NT2/D1 (cell line): ENCODE data around the gene TCERG1L.
"Not testable (repeated sequence)": the region's sequence is repeated elsewhere in the genome, so short reads cannot be mapped to it uniquely, and the experiment has no call there.

Source experiments
- DNase-seq: peaks from one replicate; pipeline ENCODE4 v3.0.0-alpha.2; 2011; ENCODE audit warnings: low read depth, low spot score
- H3K27me3 ChIP-seq: 2 replicates; pipeline ENCODE4 v1.6.0; 2011; ENCODE audit warnings: mild to moderate bottlenecking; ENCODE audit not compliant: insufficient read length, insufficient read depth
- H3K36me3 ChIP-seq: 2 replicates; pipeline ENCODE4 v1.6.1; 2011; ENCODE audit warnings: mild to moderate bottlenecking, low read length, mixed read lengths; ENCODE audit not compliant: insufficient read depth, insufficient read length
- H3K4me1 ChIP-seq: 2 replicates; pipeline ENCODE4 v1.5.1; 2011; ENCODE audit not compliant: insufficient read depth, insufficient read length
- H3K4me3 ChIP-seq: 2 replicates; pipeline ENCODE4 v1.5.1; 2011; ENCODE audit warnings: low read depth; ENCODE audit not compliant: insufficient read length
- H3K9ac ChIP-seq: 2 replicates; pipeline ENCODE4 v1.6.0; 2011; ENCODE audit warnings: low read depth; ENCODE audit not compliant: insufficient read length
- H3K9me3 ChIP-seq: 2 replicates; pipeline ENCODE4 v1.5.1; 2011; ENCODE audit warnings: mild to moderate bottlenecking, low read length; ENCODE audit not compliant: insufficient read depth
- SUZ12 ChIP-seq: IDR thresholded peaks from 2 replicates; pipeline ENCODE4 v1.6.1; 2011; ENCODE audit not compliant: insufficient read length, insufficient read depth; ENCODE audit errors: extremely low read depth
- YY1 ChIP-seq: IDR thresholded peaks from 2 replicates; pipeline ENCODE4 v1.6.1; 2011; ENCODE audit not compliant: insufficient read length, insufficient read depth
- ZNF274 ChIP-seq: IDR thresholded peaks from 2 replicates; pipeline ENCODE4 v1.6.1; 2011; ENCODE audit warnings: mild to moderate bottlenecking, low read depth, low read length

Gene TCERG1L

DNA sequence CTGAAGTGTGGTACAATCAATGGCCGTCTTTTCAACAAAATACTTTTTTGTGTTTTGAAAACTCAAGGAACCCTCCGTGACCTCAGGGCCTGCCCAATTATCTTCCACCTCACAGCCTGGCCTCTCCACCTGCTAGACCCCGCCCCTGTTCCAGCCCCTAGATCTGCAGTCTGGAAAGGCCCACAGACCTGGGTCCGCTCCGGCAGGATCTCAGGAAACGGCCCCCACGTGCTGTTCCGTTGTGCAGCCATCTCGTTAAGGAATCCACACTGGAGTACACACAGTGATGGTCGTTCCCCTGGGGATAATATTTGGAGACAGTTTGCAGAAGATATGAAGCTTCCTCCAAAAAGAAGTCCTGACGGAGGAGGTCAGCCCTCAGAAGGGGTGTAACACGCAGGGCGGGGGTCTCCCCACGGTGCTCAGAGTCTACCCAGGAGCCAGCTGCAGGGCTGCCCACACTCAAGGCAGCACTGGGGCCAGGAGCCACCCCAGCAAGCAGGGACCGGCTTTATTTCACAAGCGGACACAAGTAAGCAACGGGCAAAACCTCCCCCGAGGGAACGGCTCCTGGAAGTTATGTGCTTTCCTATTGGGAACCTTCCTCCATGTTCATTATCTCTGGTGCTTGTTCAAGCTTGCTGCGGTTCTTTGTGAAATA, 73.4 kb downstream of the TCERG1L start:
- Histone ChIP-seq H3K4me3 (no peak overlapping the region), H3K9me3 (peaks cover 6% of the 10 kb centered on the region; the same call in 1 of the 2 replicates), H3K27me3 (no peaks in the 10 kb centered on the region), H3K36me3 (no peaks in the 10 kb centered on the region), H3K9ac (no peak overlapping the region), H3K4me1 (no peaks in the 10 kb centered on the region)
- no peak for DNase-seq
- TF ChIP-seq ZNF274 (no peak), YY1 (no peak), SUZ12 (no peak)

DNA sequence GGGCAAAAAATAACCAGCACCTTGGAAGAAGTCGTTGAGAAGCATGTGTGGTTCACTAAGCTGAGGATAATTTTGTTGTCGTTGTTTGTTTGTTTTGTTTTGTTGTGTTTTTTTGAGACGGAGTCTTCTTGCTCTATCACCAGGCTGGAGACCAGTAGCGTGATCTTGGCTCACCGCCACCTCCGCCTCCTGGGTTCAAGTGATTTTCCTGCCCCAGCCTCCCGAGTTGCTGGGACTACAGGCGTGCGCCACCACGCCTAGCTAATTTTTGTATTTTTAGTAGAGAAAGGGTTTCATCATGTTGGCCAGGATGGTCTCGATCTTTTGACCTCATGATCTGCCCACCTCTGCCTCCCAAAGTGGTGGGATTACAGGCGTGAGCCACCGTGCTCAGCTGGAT, 76.9 kb downstream of the TCERG1L start:
- not testable (repeated sequence) for H3K36me3 ChIP-seq, DNase-seq, H3K9me3 ChIP-seq, H3K4me1 ChIP-seq, H3K27me3 ChIP-seq, H3K4me3 ChIP-seq, H3K9ac ChIP-seq

DNA sequence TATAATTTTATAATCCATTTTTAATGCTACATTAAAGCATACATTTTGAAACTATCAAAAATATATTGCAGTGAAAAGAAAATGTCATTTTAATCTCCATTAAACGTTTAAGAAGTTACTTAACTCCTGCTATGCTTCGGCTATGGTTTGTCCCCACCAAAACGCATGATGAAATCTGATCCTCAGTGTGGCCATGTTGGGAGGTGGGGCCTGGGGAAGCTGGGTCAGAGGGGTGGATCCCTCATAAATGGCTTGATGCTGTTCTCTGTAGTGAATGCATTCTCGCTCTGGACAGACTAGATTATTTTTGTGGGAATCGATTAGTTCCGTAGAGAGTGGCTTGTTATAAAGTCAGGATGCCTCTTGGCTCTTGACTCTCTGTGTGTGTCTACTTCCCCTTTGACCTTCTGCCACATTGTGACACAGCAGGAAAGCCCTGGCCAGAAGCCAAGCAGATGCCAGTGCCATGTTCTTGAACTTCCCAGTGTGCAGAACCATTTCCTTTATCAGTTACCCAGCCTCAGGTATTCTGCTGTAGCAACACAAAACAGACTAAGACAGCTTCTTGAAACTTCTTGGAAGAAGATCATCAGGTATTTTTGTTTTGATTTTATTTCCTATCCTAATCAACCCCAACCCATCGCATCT, 77.8 kb downstream of the TCERG1L start:
- peaks cover 6% of the 10 kb centered on the region; the same call in 1 of the 2 replicates for H3K9me3 ChIP-seq
- H3K4me1 ChIP-seq, result peaks cover 3% of the 10 kb centered on the region
- no peaks in the 10 kb centered on the region for H3K36me3 ChIP-seq
- no peak for DNase-seq
- H3K27me3 ChIP-seq, result no peaks in the 10 kb centered on the region
- TF ChIP-seq SUZ12 (no peak), YY1 (no peak), ZNF274 (no peak)
- no peak overlapping the region for H3K4me3 ChIP-seq
- H3K9ac ChIP-seq, result no peak overlapping the region

DNA sequence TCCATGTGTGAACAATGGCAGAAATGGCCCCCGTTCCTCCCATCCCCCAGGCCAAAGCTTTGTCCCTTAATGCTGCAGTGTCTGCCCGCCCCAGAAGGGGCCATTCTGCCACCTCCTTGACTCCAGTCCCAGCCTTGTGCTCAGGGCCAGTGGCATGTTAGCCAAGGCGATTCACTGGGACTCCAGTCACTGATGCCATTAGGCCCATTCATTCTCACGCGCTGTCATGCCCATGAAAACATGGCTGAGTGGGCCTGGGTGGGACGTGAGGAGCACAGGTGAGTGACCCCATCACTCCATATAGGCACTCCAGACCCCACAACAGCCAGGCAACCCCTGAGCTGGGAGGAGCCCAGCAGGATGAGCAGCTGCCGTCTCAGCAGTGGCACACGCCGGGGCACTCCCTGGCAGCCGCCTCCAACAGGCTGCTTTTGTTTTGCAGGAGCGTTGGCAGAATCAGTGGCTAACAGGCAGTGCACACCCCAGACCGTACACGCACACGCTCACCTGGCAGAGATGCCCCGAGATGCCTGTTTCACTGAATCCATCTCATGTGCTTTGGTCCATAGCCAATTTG, 79.5 kb downstream of the TCERG1L start:
- no peak overlapping the region for H3K9ac ChIP-seq
- H3K27me3 ChIP-seq, result no peaks in the 10 kb centered on the region
- TF ChIP-seq YY1 (no peak), SUZ12 (no peak), ZNF274 (no peak)
- H3K4me3 ChIP-seq, result no peak overlapping the region
- H3K4me1 ChIP-seq, result peaks cover 3% of the 10 kb centered on the region
- no peak for DNase-seq
- no peaks in the 10 kb centered on the region for H3K36me3 ChIP-seq
- peaks cover 6% of the 10 kb centered on the region; the same call in 1 of the 2 replicates for H3K9me3 ChIP-seq

DNA sequence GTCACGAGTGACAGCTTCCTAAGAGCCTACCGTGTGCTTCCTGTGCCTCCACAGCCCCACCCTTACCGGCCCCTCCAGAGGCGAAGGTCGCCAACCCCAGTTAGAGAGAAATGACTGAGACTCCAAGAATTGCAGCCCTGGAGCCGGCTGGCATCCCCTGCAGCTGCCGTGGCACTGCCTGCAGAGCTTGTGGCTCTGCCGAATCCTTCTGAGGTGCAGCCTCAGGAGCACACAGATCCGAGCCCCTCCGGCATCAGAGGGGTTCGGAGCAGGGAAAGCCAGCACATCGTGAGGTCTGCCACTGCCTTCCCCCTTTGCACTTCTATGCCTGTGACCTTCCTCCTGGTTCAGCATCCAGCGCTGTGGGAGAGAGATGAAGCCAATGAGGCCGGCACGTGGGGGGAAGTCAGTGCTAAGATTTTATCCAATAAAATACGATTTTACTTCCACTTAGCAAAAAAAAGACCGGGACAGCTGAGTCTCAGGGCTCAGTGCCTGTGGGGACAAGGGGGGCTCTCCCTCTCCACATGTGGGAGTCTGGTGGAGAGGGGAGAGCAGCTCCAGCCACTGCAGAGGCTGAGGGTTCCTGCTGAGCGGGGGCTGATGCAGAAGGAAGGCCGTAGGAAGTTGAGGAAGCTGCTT, 80.1 kb downstream of the TCERG1L start:
- peaks cover 6% of the 10 kb centered on the region; the same call in 1 of the 2 replicates for H3K9me3 ChIP-seq
- H3K9ac ChIP-seq, result no peak overlapping the region
- no peak for DNase-seq
- H3K27me3 ChIP-seq, result no peaks in the 10 kb centered on the region
- TF ChIP-seq ZNF274 (no peak), SUZ12 (no peak), YY1 (no peak)
- no peaks in the 10 kb centered on the region for H3K36me3 ChIP-seq
- no peak overlapping the region for H3K4me3 ChIP-seq
- peaks cover 3% of the 10 kb centered on the region for H3K4me1 ChIP-seq

DNA sequence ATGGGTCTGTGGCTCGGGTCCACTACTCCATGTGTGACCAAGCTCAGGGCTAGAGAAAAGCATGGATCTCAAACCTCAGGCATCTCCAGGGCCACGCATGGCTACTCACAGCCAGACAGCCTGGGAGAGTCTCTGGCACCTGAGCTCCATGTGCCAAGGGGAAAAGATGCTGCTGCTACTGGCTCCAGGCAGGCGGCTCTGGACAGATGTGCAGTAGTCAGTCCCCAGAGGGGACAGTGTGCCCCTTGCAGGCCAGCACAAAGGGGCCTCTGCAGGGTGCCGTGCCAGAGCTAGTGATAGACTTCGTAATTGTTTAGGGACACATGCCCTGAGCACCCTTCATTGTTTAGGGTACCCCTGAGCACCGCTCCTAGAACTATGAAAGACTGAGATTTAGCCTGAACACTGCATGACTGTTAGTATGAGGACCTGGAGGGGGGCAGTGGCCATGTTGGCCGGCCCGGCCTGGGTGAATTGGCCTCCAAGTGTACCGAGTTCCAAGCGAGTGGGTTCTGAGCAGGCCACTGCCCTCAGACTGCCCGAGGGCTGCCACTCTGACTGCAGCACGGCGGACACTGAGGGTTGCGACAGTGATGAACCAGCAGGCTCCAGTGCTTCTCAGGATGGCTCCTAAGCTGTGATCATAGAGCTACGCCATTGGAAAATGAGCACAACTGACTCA, 80.7 kb downstream of the TCERG1L start:
- no peaks in the 10 kb centered on the region for H3K27me3 ChIP-seq
- H3K4me1 ChIP-seq, result peaks cover 3% of the 10 kb centered on the region
- H3K4me3 ChIP-seq, result no peak overlapping the region
- H3K9ac ChIP-seq, result no peak overlapping the region
- peaks cover 6% of the 10 kb centered on the region; the same call in 1 of the 2 replicates for H3K9me3 ChIP-seq
- DNase-seq, result no peak
- TF ChIP-seq ZNF274 (no peak), SUZ12 (no peak), YY1 (no peak)
- no peaks in the 10 kb centered on the region for H3K36me3 ChIP-seq

DNA sequence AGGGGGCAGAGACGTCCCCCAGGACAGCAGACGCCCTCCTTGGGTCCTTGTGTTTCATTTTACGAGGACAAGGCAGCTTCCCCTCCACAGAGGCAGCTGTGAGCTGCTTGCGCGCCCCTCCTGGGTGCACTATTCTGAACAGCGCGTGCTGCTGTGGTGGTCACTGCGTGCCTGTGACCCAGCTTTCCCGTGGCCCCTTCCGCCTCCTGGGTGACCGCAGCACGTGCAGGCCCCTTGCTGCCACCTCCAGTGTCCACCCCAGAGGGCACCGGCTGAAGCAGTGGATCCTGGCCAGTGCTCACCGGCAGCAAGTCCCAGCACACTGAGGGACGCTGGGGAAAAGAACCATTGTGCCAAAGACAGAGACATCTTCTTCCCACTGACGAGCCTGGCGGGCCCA, 81.4 kb downstream of the TCERG1L start:
- Histone ChIP-seq H3K36me3 (no peaks in the 10 kb centered on the region), H3K9ac (no peak overlapping the region), H3K9me3 (peaks cover 6% of the 10 kb centered on the region; the same call in 1 of the 2 replicates), H3K4me3 (no peak overlapping the region), H3K4me1 (peaks cover 3% of the 10 kb centered on the region), H3K27me3 (no peaks in the 10 kb centered on the region)
- TF ChIP-seq YY1, result no peak
- TF ChIP-seq ZNF274, result no peak
- no peak for TF ChIP-seq SUZ12
- DNase-seq, result no peak
